IPS DF 6.9 (cell line): ENCODE data around the gene URAD.
"Not testable (repeated sequence)": the region's sequence is repeated elsewhere in the genome, so short reads cannot be mapped to it uniquely, and the experiment has no call there.

Experiments
- DNase-seq: peaks from one replicate; pipeline ENCODE4 v3.0.0-alpha.2; 2013; ENCODE audit warnings: low read depth, low spot score
- H3K27ac ChIP-seq: one replicate; pipeline ENCODE4 v1.5.1; 2013; ENCODE audit warnings: low read length, control low read depth
- H3K27me3 ChIP-seq: 2 replicates; pipeline ENCODE4 v1.6.1; 2013; ENCODE audit warnings: mild to moderate bottlenecking, low read length; ENCODE audit not compliant: control insufficient read depth, insufficient read depth
- H3K36me3 ChIP-seq: 2 replicates; pipeline ENCODE4 v1.6.1; 2013; ENCODE audit warnings: low read length; ENCODE audit not compliant: control insufficient read depth, insufficient read depth
- H3K4me1 ChIP-seq: 2 replicates; pipeline ENCODE4 v1.6.1; 2013; ENCODE audit warnings: low read length; ENCODE audit not compliant: control insufficient read depth, insufficient read depth
- H3K4me3 ChIP-seq: 2 replicates; pipeline ENCODE4 v1.5.1; 2013; ENCODE audit warnings: mild to moderate bottlenecking, low read length
- H3K9me3 ChIP-seq: 2 replicates; pipeline ENCODE4 v1.6.1; 2013; ENCODE audit warnings: low read length, inconsistent platforms; ENCODE audit not compliant: control insufficient read depth, insufficient read depth
- WGBS: extraction: QIAGEN DNeasy Blood & Tissue Kit; methylation state at CpG from one replicate; pipeline ENCODE4 v1.1.7; 2013; ENCODE audit warnings: mixed read lengths, missing lambda C conversion rate; ENCODE audit not compliant: insufficient read length, insufficient coverage; 5-methylcytosine and 5-hydroxymethylcytosine counted together

URAD gene

GRCh38 chr13:28022848-28023518 is 34.5 kb upstream of the URAD start:
- H3K4me3 ChIP-seq = no peak overlapping the region
- no peaks in the 10 kb centered on the region for H3K27me3 ChIP-seq
- peaks cover 1% of the 10 kb centered on the region; the same call in 1 of the 2 replicates for H3K4me1 ChIP-seq
- H3K27ac ChIP-seq = no peak overlapping the region
- WGBS = no CpG with 5 or more reads among the region's 9 CpGs
- no peaks in the 10 kb centered on the region for H3K36me3 ChIP-seq
- no peaks in the 10 kb centered on the region for H3K9me3 ChIP-seq
- peak; percentile 31 for DNase-seq

DNA sequence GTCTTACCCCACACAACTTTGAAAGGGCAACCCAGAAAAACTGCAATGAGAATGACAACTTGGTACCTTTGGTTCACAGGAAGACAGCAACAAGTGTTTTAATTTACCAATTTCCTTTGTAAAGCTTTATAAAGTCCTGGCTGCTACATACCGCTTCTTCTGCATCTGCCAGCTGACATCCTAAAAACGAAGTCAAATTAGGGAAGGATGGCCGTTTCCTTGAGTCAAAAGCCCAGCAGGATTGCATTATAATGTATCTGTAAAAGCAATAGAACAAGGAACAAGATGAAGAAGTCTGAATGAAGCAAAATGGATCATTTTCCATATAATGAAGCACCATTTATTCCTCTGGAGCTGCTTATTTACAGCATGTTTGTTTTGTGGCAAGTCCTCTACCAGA is 25.8 kb upstream of the URAD start:
- Histone ChIP-seq H3K27me3 (no peaks in the 10 kb centered on the region), H3K27ac (no peak overlapping the region), H3K36me3 (no peaks in the 10 kb centered on the region), H3K4me3 (no peak overlapping the region), H3K4me1 (no peaks in the 10 kb centered on the region), H3K9me3 (no peaks in the 10 kb centered on the region)
- DNase-seq = no peak
- no CpG with 5 or more reads among the region's 3 CpGs for WGBS

DNA sequence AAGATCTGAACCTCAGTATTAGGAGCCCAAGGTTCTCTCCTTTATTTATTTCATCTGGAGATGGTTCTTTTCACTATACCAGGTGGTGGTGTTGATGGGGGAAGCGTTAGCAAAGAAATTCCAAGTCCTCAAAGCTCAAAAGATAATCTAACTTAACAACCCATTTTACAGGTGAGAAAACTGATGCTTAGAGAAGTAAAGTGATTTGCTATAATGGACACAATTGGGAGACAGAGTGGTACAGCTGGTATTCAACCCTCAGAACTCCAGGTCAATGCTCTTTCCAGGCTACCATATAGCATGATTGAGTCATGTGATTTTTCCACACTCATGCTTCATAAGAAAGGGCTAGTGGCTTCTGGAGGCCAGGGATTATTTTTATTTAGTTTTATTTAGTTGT is 25.0 kb upstream of the URAD start:
- no peak overlapping the region for H3K4me3 ChIP-seq
- no peak for DNase-seq
- no peaks in the 10 kb centered on the region for H3K36me3 ChIP-seq
- no peaks in the 10 kb centered on the region for H3K9me3 ChIP-seq
- WGBS = no CpG with 5 or more reads among the region's 1 CpG
- H3K27me3 ChIP-seq = no peaks in the 10 kb centered on the region
- no peak overlapping the region for H3K27ac ChIP-seq
- no peaks in the 10 kb centered on the region for H3K4me1 ChIP-seq

DNA sequence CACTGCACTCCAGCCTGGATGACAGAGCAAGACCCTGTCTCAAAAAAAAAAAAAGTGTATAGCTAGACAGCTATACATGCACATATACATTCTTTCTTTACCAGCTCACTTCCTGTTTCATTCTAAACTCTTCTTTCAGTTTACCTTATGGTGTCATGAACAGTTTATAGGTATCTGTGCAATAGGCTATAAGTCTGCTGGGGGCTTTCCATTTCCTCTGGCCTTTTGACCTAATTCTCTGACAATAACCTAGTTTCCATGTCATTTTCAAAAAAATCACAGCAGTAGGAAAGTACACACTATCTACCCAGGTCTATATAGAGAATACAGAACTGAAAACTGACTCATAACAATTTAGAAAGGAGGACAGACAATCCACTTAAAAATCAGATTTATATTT is 24.4 kb upstream of the URAD start:
- Histone ChIP-seq H3K36me3 (no peaks in the 10 kb centered on the region), H3K27me3 (no peaks in the 10 kb centered on the region), H3K27ac (no peak overlapping the region), H3K4me1 (no peaks in the 10 kb centered on the region), H3K9me3 (no peaks in the 10 kb centered on the region), H3K4me3 (no peak overlapping the region)
- DNase-seq = no peak

- no peak for DNase-seq
- H3K4me3 ChIP-seq = no peak overlapping the region
- no peak overlapping the region for H3K27ac ChIP-seq
- no peaks in the 10 kb centered on the region for H3K36me3 ChIP-seq
- H3K4me1 ChIP-seq = no peaks in the 10 kb centered on the region
- H3K9me3 ChIP-seq = no peaks in the 10 kb centered on the region
- H3K27me3 ChIP-seq = no peaks in the 10 kb centered on the region
- WGBS = no CpG with 5 or more reads among the region's 4 CpGs
These were observed 23.9 kb upstream of the URAD start for GRCh38 chr13:28012383-28012782.

- Histone ChIP-seq H3K9me3 (no peaks in the 10 kb centered on the region), H3K27ac (no peak overlapping the region), H3K4me1 (no peaks in the 10 kb centered on the region), H3K27me3 (no peaks in the 10 kb centered on the region), H3K4me3 (no peak overlapping the region), H3K36me3 (no peaks in the 10 kb centered on the region)
- no CpG with 5 or more reads among the region's 5 CpGs for WGBS
- DNase-seq = no peak
These were observed 21.6 kb upstream of the URAD start for GRCh38 chr13:28010046-28010445.

DNA sequence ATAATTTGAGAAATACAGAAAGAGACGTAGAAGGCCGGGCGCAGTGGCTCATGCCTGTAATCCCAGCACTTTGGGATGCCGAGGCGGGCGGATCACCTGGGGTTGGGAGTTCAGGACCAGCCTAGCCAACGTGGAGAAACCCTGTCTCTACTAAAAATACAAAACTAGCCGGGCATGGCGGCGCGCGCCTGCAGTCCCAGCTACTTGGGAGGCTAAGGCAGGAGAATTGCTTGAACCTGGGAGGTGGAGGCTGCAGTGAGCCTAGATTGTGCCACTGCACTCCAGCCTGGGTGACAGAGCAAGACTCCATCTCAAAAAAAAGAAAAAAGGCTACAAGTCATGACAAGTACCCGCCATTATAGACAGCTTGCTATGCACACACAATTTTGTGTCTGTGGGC is 16.5 kb upstream of the URAD start:
- H3K4me3 ChIP-seq, H3K4me1 ChIP-seq, H3K9me3 ChIP-seq, DNase-seq, H3K27ac ChIP-seq, H3K27me3 ChIP-seq, H3K36me3 ChIP-seq: not testable (repeated sequence)
- WGBS = no CpG with 5 or more reads among the region's 13 CpGs

- Histone ChIP-seq H3K36me3 (no peaks in the 10 kb centered on the region), H3K4me3 (no peak overlapping the region), H3K4me1 (peaks cover 5% of the 10 kb centered on the region; the same call in 1 of the 2 replicates), H3K27ac (no peak overlapping the region), H3K9me3 (no peaks in the 10 kb centered on the region), H3K27me3 (no peaks in the 10 kb centered on the region)
- no peak for DNase-seq
- no CpG with 5 or more reads among the region's 6 CpGs for WGBS
These were observed 14.6 kb upstream of the URAD start for GRCh38 chr13:28002886-28003698.

DNA sequence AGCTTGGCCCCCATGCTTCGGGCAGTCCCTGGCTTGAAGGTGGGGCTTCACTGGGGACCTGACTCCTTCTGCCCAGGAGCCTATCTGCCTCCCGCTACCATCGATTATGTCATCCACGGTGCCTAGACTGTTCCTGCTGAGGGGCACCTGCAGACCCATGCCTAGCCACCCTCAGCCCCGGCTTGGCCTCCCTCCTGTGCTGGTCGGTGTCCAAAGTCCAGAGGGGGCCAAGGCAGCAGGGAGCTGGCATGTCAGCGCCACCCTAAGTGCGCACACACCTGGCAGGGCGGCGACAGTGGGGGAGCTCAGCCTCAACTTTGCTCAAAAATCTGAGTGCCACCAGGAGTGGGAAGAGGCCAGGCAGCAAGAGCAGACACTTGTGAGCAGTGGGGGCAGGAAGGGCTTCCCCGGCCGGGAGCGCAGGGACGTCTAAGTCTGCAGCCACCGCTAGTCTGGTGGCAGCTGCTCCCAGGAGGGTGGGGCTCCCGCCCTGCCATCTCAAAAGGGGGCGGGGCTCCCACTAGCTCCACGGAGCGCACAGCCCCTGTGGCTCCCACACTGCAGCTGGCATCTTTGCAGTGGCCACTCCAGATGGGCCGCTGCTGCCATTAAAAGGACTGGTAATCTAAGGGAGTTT is 13.5 kb upstream of the URAD start:
- Histone ChIP-seq H3K9me3 (no peaks in the 10 kb centered on the region), H3K27ac (no peak overlapping the region), H3K4me1 (peaks cover 5% of the 10 kb centered on the region; the same call in 1 of the 2 replicates), H3K4me3 (no peak overlapping the region), H3K27me3 (no peaks in the 10 kb centered on the region), H3K36me3 (no peaks in the 10 kb centered on the region)
- no CpG with 5 or more reads among the region's 20 CpGs for WGBS
- no peak for DNase-seq

DNA sequence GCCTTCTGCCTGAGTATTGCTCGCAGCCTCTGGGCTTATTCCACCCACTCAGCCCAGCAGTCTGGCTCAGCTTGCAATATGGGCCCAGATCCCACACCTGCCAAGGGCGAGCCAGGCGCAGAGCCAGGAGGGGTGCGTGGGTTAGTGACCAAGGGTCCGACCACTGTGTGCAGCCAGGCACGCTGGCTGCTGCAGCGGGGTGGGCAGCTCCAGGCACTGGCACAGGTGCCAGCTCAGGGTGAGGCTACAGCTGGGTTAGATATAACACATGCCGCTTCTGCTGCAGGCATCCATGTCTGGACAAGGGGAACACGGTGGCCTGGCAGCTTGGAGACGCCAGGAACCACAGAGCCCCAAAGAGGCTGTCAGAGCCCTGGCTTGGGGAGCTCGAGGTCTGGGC is 12.6 kb upstream of the URAD start:
- Histone ChIP-seq H3K27me3 (no peaks in the 10 kb centered on the region), H3K36me3 (no peaks in the 10 kb centered on the region), H3K9me3 (no peaks in the 10 kb centered on the region), H3K27ac (no peak overlapping the region), H3K4me1 (peaks cover 5% of the 10 kb centered on the region; the same call in 1 of the 2 replicates), H3K4me3 (no peak overlapping the region)
- no CpG with 5 or more reads among the region's 11 CpGs for whole genome bisulfite sequencing
- no peak for DNase-seq
